GM12872 (cell line): ENCODE data around the gene HHIPL1.

Source experiments
- TF ChIP-seq, protein P1 (sequence below): IDR thresholded peaks from 3 replicates; pipeline ENCODE4 v1.5.1; 2011; ENCODE audit warnings: low read depth, mild to moderate bottlenecking, low read length, moderate library complexity; ENCODE audit not compliant: insufficient read depth

HHIPL1 gene

GRCh38 chr14:99615497-99616157 lies 29.3 kb upstream of the HHIPL1 start:
- TF ChIP-seq, protein P1, sequence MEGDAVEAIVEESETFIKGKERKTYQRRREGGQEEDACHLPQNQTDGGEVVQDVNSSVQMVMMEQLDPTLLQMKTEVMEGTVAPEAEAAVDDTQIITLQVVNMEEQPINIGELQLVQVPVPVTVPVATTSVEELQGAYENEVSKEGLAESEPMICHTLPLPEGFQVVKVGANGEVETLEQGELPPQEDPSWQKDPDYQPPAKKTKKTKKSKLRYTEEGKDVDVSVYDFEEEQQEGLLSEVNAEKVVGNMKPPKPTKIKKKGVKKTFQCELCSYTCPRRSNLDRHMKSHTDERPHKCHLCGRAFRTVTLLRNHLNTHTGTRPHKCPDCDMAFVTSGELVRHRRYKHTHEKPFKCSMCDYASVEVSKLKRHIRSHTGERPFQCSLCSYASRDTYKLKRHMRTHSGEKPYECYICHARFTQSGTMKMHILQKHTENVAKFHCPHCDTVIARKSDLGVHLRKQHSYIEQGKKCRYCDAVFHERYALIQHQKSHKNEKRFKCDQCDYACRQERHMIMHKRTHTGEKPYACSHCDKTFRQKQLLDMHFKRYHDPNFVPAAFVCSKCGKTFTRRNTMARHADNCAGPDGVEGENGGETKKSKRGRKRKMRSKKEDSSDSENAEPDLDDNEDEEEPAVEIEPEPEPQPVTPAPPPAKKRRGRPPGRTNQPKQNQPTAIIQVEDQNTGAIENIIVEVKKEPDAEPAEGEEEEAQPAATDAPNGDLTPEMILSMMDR = no peak

DNA sequence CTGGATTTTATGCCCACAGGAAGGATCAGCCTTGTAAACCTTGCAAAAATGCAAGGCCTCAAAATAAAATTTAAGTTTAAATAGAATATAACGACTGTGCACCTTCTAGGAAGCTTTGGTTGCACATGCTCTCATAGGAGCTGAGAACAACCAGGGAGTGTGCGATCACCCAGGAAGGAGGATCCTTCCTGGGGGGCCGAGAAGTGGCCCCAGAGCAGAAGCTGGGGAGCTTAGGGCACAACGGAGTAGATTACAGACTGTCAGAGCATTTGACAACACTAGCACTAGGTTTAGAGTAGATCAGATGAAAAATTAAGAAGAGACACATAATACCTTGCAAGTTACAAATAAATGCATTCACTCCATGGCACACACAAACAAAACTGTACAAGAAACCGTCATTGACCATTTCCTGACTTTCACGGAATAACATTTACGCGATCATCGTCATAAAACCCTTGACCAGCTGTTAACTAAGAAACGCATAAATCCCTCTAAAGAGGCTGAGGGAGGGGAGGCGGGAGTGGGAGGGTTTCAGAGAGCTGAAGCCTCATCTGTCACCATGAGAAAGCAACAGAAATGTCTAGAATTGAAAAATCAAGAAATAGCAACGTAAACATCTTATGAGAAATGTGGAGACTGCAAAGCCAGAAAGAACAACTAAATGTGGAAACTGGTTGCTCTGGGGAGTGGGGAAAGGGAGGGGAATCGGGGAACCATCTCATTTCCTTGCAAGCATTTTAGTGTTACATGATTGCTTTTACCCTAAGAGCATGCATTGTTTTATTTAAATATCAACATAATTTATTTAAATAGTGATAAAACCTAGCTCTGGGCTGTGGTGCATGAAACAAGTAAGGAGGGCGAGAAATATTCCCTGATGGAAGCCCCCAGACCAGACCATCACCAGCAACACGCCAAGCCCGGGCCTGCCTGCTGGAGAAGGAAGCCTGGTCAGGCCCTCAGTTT lies 27.8 kb upstream of the HHIPL1 start:
- TF ChIP-seq, protein P1 = no peak

DNA sequence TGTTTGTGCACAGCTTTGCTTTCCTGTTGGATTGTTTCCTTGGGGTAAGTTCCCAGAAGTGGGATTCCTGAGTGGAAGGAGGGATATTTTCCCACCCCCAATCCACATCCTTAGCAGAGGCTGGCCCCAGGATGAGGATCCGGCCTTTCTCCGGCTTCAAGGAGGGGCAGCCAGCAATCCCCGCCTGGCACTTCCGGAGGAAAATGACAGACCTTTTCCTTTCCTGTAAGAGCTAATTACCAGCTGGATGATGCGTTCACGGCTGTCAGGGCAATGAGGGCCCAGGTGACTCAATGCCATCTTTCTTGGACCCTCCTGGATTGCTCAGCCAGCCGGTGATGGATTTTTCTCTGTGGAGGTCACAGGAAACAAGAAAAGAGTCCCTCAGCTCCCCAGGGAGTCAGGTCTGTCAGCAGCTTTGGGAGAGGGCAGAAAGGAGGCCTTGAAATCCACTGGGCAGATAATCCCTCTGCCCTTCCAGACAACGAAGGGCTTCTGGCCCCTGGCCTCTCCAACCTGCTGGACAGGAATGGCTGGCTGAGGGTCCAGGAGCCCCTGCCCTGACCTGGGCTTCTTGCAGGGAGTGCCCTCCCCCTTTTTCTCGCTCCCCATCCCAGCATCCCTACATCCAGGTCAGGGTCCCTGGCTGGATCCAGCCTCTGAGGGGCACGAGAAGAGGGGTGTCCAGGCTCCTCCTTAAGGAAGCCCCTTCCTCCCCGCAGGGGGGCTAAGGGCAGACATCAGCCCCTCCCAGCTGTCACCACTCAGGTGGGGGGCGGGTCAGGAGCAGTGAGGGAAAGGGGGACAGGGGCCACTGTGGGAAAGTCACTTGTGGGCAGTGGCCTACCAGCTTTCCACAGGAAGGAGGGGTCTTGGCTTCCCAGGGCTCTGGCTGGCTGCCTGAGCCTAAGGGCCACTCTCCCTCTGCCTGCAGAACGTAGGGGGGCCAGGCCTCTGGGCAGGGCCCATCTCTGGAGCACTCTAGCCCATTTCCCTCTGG lies 24.8 kb upstream of the HHIPL1 start:
- TF ChIP-seq, protein P1 = no peak

- TF ChIP-seq, protein P1 = no peak
Measured at GRCh38 chr14:99621948-99622347, 23.0 kb upstream of the HHIPL1 start.

DNA sequence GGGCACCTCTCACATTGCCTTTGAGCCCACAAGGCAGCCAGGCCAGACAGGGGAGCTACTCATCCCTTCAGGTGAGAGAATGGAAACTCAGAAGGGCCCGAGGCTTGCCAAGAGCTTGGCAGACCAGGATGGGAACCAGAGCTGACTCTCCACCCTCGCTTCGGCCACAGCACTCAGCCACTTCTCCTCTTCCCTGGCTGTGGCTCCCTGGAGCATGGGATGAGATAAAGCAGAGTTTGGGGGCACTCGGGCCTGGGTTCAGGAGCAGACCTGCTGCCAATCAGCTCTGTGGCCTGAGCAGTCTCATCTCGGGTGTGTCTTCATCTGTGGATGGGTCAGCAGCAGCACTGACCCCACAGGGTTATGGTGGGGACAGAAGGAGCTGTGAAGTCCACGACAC lies 20.9 kb upstream of the HHIPL1 start:
- TF ChIP-seq, protein P1 = no peak

- TF ChIP-seq, protein P1 = no peak
Measured at GRCh38 chr14:99624971-99625370, 20.0 kb upstream of the HHIPL1 start.
